HEK293 (cell line): ENCODE results near the gene GALNT2.
A peak's percentile ranks its signal among the peaks of the same experiment; 100 is the strongest.

Source experiments
- CTCF ChIA-PET: fragments of 350-600 bp; formaldehyde crosslinking; extraction: SDS; loops from one replicate; lab custom pipeline; 2021; ENCODE audit warnings: antibody characterized with exemption; lab: Yijun Ruan, JAX
- POLR2A ChIA-PET: fragments of 300-600 bp; formaldehyde crosslinking; extraction: SDS; loops from one replicate; lab custom pipeline; 2020; ENCODE audit warnings: antibody characterized with exemption, inconsistent platforms; lab: Yijun Ruan, JAX
- H3K27ac ChIP-seq: fragments of 200-500 bp; sonication (Bioruptor generic); 2 replicates; pipeline ENCODE4 v1.5.1; 2014; ENCODE audit warnings: low read depth, low read length, control low read depth, inconsistent platforms; ENCODE audit errors: extremely low read depth
- H3K36me3 ChIP-seq, 2 experiments: fragments of 200-500 bp in 1 of 2; sonication (Bioruptor generic) in 1 of 2; 1 replicate in 1 of 2; 2 replicates in 1 of 2; pipeline ENCODE4 v1.5.1; 2014 to 2017; ENCODE audit warnings: inconsistent platforms in 2 of 2, low read length in 2 of 2; ENCODE audit not compliant: control insufficient read depth in 2 of 2, insufficient read depth in 1 of 2
- H3K4me1 ChIP-seq: fragments of 200-500 bp; sonication (Bioruptor generic); 2 replicates; pipeline ENCODE4 v1.5.1; 2014; ENCODE audit warnings: mild to moderate bottlenecking, low read length, inconsistent platforms; ENCODE audit not compliant: control insufficient read depth, insufficient read depth
- H3K4me3 ChIP-seq: 2 replicates; pipeline ENCODE4 v1.5.1; 2011; ENCODE audit warnings: low read depth, mild to moderate bottlenecking, control low read depth, low read length, moderate library complexity
- H3K9me3 ChIP-seq: fragments of 200-500 bp; sonication (Bioruptor generic); 2 replicates; pipeline ENCODE4 v1.5.1; 2014; ENCODE audit warnings: low read depth, low read length, inconsistent platforms; ENCODE audit not compliant: control insufficient read depth, insufficient read depth
- GLI2 ChIP-seq: fragments of 450-650 bp; formaldehyde crosslinking; IDR thresholded peaks from 2 replicates; pipeline ENCODE4; 2017; ENCODE audit warnings: missing biosample characterization, missing genetic modification characterization, low read depth, borderline replicate concordance
- IKZF3 ChIP-seq: fragments of 450-650 bp; IDR thresholded peaks from 2 replicates; pipeline ENCODE4 v1.5.0; 2018; ENCODE audit warnings: missing biosample characterization, mild to moderate bottlenecking, missing genetic modification characterization, moderate library complexity
- KLF1 ChIP-seq: fragments of 450-650 bp; formaldehyde crosslinking; IDR thresholded peaks from 2 replicates; pipeline ENCODE4 v1.5.1; 2016; ENCODE audit warnings: missing biosample characterization, missing genetic modification characterization
- KLF17 ChIP-seq: fragments of 450-650 bp; formaldehyde crosslinking; IDR thresholded peaks from 2 replicates; pipeline ENCODE4 v1.5.1; 2016; ENCODE audit warnings: missing biosample characterization, missing genetic modification characterization
- MYNN ChIP-seq: fragments of 450-650 bp; formaldehyde crosslinking; IDR thresholded peaks from 2 replicates; pipeline ENCODE4 v1.5.1; 2016; ENCODE audit warnings: missing biosample characterization, missing genetic modification characterization, borderline replicate concordance
- OVOL3 ChIP-seq: fragments of 450-650 bp; formaldehyde crosslinking; IDR thresholded peaks from 2 replicates; pipeline ENCODE4 v1.5.1; 2016; ENCODE audit warnings: missing biosample characterization, missing genetic modification characterization
- PATZ1 ChIP-seq: fragments of 450-650 bp; formaldehyde crosslinking; IDR thresholded peaks from 2 replicates; pipeline ENCODE4 v1.5.1; 2016; ENCODE audit warnings: missing biosample characterization, missing genetic modification characterization
- PBX3 ChIP-seq: sonication (generic); formaldehyde crosslinking; IDR thresholded peaks from 2 replicates; pipeline ENCODE4 v1.8.1; 2022; ENCODE audit warnings: mild to moderate bottlenecking, moderate library complexity, missing genetic modification reagents
- PRDM10 ChIP-seq: fragments of 450-650 bp; formaldehyde crosslinking; IDR thresholded peaks from 2 replicates; pipeline ENCODE4 v1.5.1; 2016; ENCODE audit warnings: missing biosample characterization, missing genetic modification characterization
- SP7 ChIP-seq: fragments of 450-650 bp; formaldehyde crosslinking; IDR thresholded peaks from 2 replicates; pipeline ENCODE4 v1.5.1; 2016; ENCODE audit warnings: missing biosample characterization, missing genetic modification characterization
- TSHZ1 ChIP-seq: fragments of 450-650 bp; formaldehyde crosslinking; IDR thresholded peaks from 2 replicates; pipeline ENCODE4 v1.5.1; 2016; ENCODE audit warnings: missing biosample characterization, missing genetic modification characterization, borderline replicate concordance
- ZBTB8A ChIP-seq: fragments of 450-650 bp; formaldehyde crosslinking; IDR thresholded peaks from 2 replicates; pipeline ENCODE4 v1.5.1; 2016; ENCODE audit warnings: missing biosample characterization, missing genetic modification characterization
- ZFHX2 ChIP-seq: fragments of 450-650 bp; formaldehyde crosslinking; conservative IDR thresholded peaks from 2 replicates; pipeline ENCODE4 v1.5.1; 2016; ENCODE audit warnings: missing biosample characterization, missing genetic modification characterization
- ZIC2 ChIP-seq: fragments of 450-650 bp; formaldehyde crosslinking; IDR thresholded peaks from 2 replicates; pipeline ENCODE4 v1.5.1; 2016; ENCODE audit warnings: missing biosample characterization, missing genetic modification characterization
- ZNF18 ChIP-seq: fragments of 450-650 bp; formaldehyde crosslinking; IDR thresholded peaks from 2 replicates; pipeline ENCODE4 v1.5.1; 2016; ENCODE audit warnings: missing biosample characterization, missing genetic modification characterization
- ZNF239 ChIP-seq: fragments of 450-650 bp; formaldehyde crosslinking; IDR thresholded peaks from 2 replicates; pipeline ENCODE4 v1.5.1; 2016; ENCODE audit warnings: missing biosample characterization, missing genetic modification characterization
- ZNF416 ChIP-seq: fragments of 450-650 bp; formaldehyde crosslinking; IDR thresholded peaks from 2 replicates; pipeline ENCODE4 v1.5.1; 2016; ENCODE audit warnings: missing biosample characterization, missing genetic modification characterization
- ZNF596 ChIP-seq: fragments of 450-650 bp; IDR thresholded peaks from 2 replicates; pipeline ENCODE4 v1.5.0; 2018; ENCODE audit warnings: missing biosample characterization, mild to moderate bottlenecking, missing genetic modification characterization, moderate library complexity
- ZSCAN5A ChIP-seq: fragments of 450-650 bp; formaldehyde crosslinking; IDR thresholded peaks from 2 replicates; pipeline ENCODE4 v1.5.1; 2016; ENCODE audit warnings: missing biosample characterization, missing genetic modification characterization

The GALNT2 gene

GRCh38 chr1:230127105-230128054 is 60.3 kb downstream of the GALNT2 start:
- Histone ChIP-seq H3K27ac (no peak overlapping the region), H3K36me3 (no peaks in the 10 kb centered on the region), H3K9me3 (no peaks in the 10 kb centered on the region), H3K4me3 (no peak overlapping the region), H3K4me1 (no peaks in the 10 kb centered on the region)
- POLR2A ChIA-PET, result no interaction called here
- CTCF ChIA-PET, result no interaction called here
- peak; percentile 32; the same call in 1 of the 2 replicates for TF ChIP-seq PATZ1
- no peak for TF ChIP-seq OVOL3 (tag by site-specific recombination)
- TF ChIP-seq PRDM10, result peak; percentile 41; the same call in 1 of the 2 replicates
- no peak for TF ChIP-seq ZNF239 (tag by site-specific recombination)
- TF ChIP-seq IKZF3 (tag by site-specific recombination), result no peak
- TF ChIP-seq GLI2 (tag by site-specific recombination), result no peak
- 0 out of 2 replicates have a peak, but pooled peaks have one; percentile 48 for TF ChIP-seq ZNF18 (tag by site-specific recombination)
- TF ChIP-seq ZFHX2, result peak; percentile 19; the same call in 1 of the 2 replicates
- no peak for TF ChIP-seq ZSCAN5A (tag by site-specific recombination)
- TF ChIP-seq ZNF416, result no peak
- TF ChIP-seq ZBTB8A (tag by site-specific recombination), result 0 out of 2 replicates have a peak, but pooled peaks have one; percentile 24
- no peak for TF ChIP-seq PBX3 (CRISPR knock-in tag)
- TF ChIP-seq KLF17 (tag by site-specific recombination), result peak; percentile 84
- TF ChIP-seq TSHZ1 (tag by site-specific recombination), result no peak
- TF ChIP-seq ZNF596 (tag by site-specific recombination), result no peak
- peak; percentile 46; the same call in 1 of the 2 replicates for TF ChIP-seq SP7 (tag by site-specific recombination)
- TF ChIP-seq KLF1 (tag by site-specific recombination), result peak; percentile 77
- TF ChIP-seq MYNN (tag by site-specific recombination), result no peak
- peak; percentile 86 for TF ChIP-seq ZIC2 (tag by site-specific recombination)
